Activated naive CD4-positive, alpha-beta T cell treated with anti-CD3 and anti-CD28 coated beads for 36 hours (primary cell): Measurements from ENCODE around the gene CYP4F2. TPM values are rescaled to one million over a fixed set of nuclear protein-coding genes. Genes with fewer than 3 reads are reported as not detected.
A peak's percentile ranks its signal among the peaks of the same experiment; 100 is the strongest.
"Not testable (repeated sequence)": the region's sequence is repeated elsewhere in the genome, so short reads cannot be mapped to it uniquely, and the experiment has no call there.

Experiments
- CTCF ChIA-PET: fragments of 350-600 bp; sonication (Branson Sonifier 250); formaldehyde crosslinking; loops from one replicate; lab custom pipeline; 2021; ENCODE audit warnings: antibody characterized with exemption; lab: Charles Lee
- DNase-seq: peaks from one replicate; pipeline ENCODE4 v3.0.0-alpha.2; 2020
- H3K27ac Mint-ChIP-seq: one replicate; pipeline ENCODE4 v1.8.0; 2021; ENCODE audit warnings: mild to moderate bottlenecking, mixed read lengths
- H3K27me3 Mint-ChIP-seq: one replicate; pipeline ENCODE4 v1.8.0; 2021; ENCODE audit warnings: low read depth, mixed read lengths
- H3K36me3 Mint-ChIP-seq: one replicate; pipeline ENCODE4 v1.8.0; 2021; ENCODE audit warnings: low read depth, mixed read lengths
- H3K4me1 Mint-ChIP-seq: one replicate; pipeline ENCODE4 v1.8.0; 2021; ENCODE audit warnings: low read depth, mixed read lengths
- H3K4me3 Mint-ChIP-seq: one replicate; pipeline ENCODE4 v1.8.0; 2021; ENCODE audit warnings: mild to moderate bottlenecking, moderate library complexity, mixed read lengths
- H3K9me3 Mint-ChIP-seq: one replicate; pipeline ENCODE4 v1.8.0; 2021; ENCODE audit warnings: mixed read lengths
- intact Hi-C: fragments of 100-400 bp; cut with micrococcal nuclease; formaldehyde crosslinking; loops from one replicate; pipeline ENCODE4 v1.15.1; 2023
- total RNA-seq, 2 experiments: library from RNA; stranded (reverse); gene quantifications; one replicate each; pipeline ENCODE4 v1.2.3, GENCODE V29; 2021

Gene CYP4F2
- total RNA-seq, 2 experiments from 2014 or later: 0.24 TPM; not detected in 1

DNA sequence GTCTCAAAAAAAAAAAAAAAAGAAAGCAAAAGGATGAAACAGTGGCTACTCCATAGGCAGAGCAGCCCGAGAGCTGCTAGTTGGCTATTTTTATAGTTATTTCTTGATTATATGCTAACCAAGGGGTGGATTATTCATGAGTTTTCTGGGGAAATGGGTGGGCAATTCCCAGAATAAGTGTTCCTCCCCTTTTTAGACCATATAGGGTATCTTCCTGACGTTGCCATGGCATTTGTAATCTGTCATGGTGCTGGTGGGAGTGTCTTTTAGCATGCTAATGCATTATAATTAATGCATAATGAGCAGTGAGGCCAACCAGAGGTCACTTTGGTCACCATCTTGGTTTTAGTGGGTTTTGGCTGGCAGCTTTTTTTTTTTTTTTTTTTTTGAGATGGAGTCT, 57.0 kb downstream of the CYP4F2 start:
- H3K27ac Mint-ChIP-seq: no peak overlapping the region
- H3K27me3 Mint-ChIP-seq: no peaks in the 10 kb centered on the region
- intact Hi-C loops: no loop called here
- H3K4me1 Mint-ChIP-seq: peaks cover 32% of the 10 kb centered on the region
- no peaks in the 10 kb centered on the region for H3K36me3 Mint-ChIP-seq
- DNase-seq: no peak
- CTCF ChIA-PET: interaction anchor here (0.6 kb wide), 1 partner anchor 1772 kb away, joined by 5 read pairs; no protein-coding TSS in a partner anchor
- no peaks in the 10 kb centered on the region for H3K9me3 Mint-ChIP-seq
- no peak overlapping the region for H3K4me3 Mint-ChIP-seq

DNA sequence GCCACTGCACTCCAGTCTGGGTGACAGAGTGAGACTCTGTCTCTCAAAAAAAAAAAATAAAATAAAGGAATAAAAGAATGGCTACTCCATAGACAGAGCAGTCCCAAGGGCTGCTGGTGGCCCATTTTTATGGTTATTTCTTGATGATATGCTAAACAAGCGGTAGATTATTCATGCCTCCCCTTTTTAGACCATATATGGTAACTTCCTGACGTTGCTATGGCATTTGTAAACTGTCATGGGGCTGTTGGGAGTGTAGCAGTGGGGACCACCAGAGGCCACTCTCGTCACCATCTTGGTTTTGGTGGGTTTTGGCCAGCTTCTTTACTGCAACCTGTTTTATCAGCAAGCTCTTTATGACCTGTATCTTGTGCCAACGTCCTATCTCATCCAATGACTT, 58.0 kb downstream of the CYP4F2 start:
- CTCF ChIA-PET: interaction anchor here (0.6 kb wide), 2 partner anchors 613 to 1771 kb away, joined by 5 to 6 read pairs; no protein-coding TSS in a partner anchor
- H3K36me3 Mint-ChIP-seq, H3K27me3 Mint-ChIP-seq, H3K9me3 Mint-ChIP-seq, DNase-seq, H3K27ac Mint-ChIP-seq, H3K4me3 Mint-ChIP-seq: not testable (repeated sequence)
- intact Hi-C loops: loop anchor here (5.0 to 10.0 kb wide), 4 partner anchors 357 to 715 kb away; partner anchors contain the start of genes AP1M1, C19orf44 and CALR3
- H3K4me1 Mint-ChIP-seq: peaks cover 29% of the 10 kb centered on the region

DNA sequence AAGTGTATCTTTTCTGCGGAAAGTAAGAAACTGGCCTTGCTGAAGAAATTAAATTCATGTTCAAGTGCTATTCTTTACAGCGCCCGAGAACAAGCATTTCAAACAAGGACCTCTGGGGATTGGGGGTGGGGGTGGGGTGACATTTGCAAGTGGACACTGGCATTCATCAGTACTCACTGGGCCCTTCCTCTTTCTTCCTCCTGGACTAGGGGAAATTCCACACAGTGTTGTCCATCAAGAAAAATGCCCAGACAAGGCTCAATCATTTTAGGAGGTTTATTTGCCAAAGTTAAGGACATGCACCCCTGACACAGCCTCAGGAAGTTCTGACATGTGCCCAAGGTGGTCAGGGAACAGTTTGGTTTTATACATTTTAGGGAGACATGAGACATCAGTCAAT, 59.5 kb downstream of the CYP4F2 start:
- Mint-ChIP-seq H3K9me3 (no peaks in the 10 kb centered on the region), H3K27ac (no peak overlapping the region), H3K27me3 (no peaks in the 10 kb centered on the region), H3K36me3 (no peaks in the 10 kb centered on the region), H3K4me1 (peaks cover 19% of the 10 kb centered on the region), H3K4me3 (no peak overlapping the region)
- CTCF ChIA-PET: interaction anchor here (0.5 kb wide), 1 partner anchor 422 kb away, joined by 7 read pairs; no protein-coding TSS in a partner anchor
- intact Hi-C loops: loop anchor here (5.0 to 10.0 kb wide), 4 partner anchors 359 to 714 kb away; partner anchors contain the start of genes AP1M1, C19orf44 and CALR3
- no peak for DNase-seq

DNA sequence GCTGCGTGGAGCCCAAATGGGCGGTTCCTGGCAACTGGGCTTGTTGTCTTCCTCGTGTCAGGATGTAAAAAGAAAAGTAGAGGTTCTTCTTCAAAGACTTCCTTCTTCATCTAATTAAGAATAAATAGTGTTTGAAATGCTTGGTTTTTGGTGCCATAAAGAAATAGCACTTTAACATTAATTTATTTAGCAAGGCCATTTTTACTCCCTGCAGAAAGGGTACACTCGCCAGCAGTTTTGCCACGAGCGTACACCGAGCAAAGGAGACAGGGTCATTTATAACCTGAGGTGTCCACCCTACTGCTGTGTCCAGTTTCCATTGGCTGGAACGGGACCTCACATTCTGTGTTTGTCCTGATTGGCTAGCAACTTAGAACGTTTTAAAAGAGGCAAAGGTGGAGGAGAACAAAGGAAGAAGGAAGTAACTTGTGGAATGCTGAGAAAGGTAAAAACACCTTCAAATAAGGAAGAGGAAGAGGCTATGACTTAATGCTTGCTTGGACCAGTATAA, 60.6 kb downstream of the CYP4F2 start:
- intact Hi-C loops: loop anchor here (1.0 to 10.0 kb wide), 9 partner anchors 242 to 712 kb away; partner anchors contain the start of genes AKAP8, AP1M1, C19orf44 and CALR3
- peaks cover 16% of the 10 kb centered on the region for H3K4me1 Mint-ChIP-seq
- DNase-seq: no peak
- H3K36me3 Mint-ChIP-seq: no peaks in the 10 kb centered on the region
- peak overlapping the region; percentile 96 for H3K27ac Mint-ChIP-seq
- CTCF ChIA-PET: no interaction called here
- no peaks in the 10 kb centered on the region for H3K27me3 Mint-ChIP-seq
- H3K4me3 Mint-ChIP-seq: peak overlapping the region; percentile 88
- no peaks in the 10 kb centered on the region for H3K9me3 Mint-ChIP-seq

DNA sequence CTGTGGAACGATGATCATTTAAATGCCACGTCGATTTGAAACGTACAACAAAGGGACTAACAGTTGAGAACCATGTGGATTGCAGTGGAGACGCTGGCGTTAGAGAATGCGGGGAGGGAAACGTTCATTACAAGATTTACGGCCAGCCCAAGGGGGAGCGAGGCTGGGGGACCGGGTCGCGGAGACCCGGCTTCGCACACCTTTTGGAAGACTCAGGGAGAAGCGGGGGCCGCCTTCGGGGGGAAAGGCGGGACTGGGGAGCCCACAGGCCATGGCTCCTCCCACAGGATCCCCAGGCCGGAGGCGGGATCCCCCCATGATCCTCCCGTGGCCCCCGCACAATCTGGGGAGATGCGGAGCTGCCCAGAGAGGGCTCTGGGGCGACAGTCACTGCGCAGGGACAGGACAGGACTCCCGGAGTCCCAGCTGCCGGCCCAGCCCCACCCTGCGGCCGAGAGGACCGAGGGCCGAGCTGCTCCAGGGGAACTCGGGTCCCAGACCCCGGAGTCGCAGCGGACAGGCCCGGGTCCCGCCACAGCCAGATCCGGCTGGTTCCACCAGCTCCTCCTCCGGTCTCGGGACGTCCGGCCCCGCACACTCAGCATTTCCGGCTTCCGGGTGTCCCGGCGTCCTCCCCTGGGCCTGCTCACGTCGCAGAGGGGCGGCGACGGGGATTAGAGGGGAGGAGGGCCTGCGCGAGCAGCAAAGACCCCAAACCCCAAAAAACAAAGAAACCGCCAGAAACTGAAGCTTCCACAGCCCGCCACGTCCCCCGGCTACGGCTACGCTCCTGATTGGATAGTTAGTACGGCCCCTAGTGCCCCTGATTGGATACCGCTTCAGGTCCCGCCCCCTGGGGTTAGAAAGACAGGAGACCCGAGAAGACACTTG, 61.3 kb downstream of the CYP4F2 start:
- intact Hi-C loops: loop anchor here (1.0 to 10.0 kb wide), 10 partner anchors 230 to 712 kb away; partner anchors contain the start of genes AKAP8, AP1M1, C19orf44 and CALR3
- Mint-ChIP-seq H3K27me3 (no peaks in the 10 kb centered on the region), H3K27ac (peak overlapping the region; percentile 96), H3K4me3 (peak overlapping the region; percentile 88), H3K36me3 (no peaks in the 10 kb centered on the region), H3K4me1 (peaks cover 13% of the 10 kb centered on the region), H3K9me3 (no peaks in the 10 kb centered on the region)
- peak; percentile 98 for DNase-seq
- CTCF ChIA-PET: interaction anchor here (0.6 kb wide), 1 partner anchor 209 kb away, joined by 3 read pairs; no protein-coding TSS in a partner anchor

DNA sequence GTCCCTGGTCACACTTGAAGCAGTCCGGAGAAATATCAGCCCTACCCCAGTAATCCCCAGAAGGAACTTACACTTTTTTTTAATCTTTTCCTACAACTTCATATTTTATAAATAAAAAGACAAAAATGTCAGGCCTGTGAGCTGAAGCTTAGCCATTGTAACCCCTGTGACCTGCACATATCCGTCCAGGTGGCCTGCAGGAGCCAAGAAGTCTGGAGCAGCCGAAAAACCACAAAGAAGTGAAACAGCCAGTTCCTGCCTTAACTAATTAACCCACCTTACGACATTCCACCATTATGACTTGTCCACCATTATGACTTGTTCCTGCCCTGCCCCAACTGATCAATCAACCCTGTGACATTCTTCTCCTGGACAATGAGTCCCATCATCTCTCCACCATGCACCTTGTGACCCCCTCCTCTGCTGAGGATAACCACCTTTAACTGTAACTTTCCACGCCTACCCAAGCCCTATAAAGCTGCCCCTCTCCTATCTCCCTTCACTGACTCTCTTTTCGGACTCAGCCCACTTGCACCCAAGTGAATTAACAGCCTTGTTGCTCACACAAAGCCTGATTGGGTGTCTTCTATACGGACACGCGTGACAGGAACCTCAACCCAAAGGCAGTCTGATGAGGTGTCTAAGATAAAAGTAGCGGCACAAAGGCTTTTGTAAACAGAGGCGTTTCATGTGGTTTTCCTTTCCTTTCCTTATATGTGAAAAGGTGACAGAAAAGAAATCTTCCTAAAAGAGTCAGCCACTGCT, 62.1 kb downstream of the CYP4F2 start:
- peak; percentile 74 for DNase-seq
- intact Hi-C loops: loop anchor here (1.0 to 10.0 kb wide), 9 partner anchors 231 to 711 kb away; partner anchors contain the start of genes AP1M1, C19orf44, CALR3 and RAB8A
- Mint-ChIP-seq H3K27ac (peak overlapping the region; percentile 96), H3K4me1 (peaks cover 13% of the 10 kb centered on the region), H3K4me3 (peak overlapping the region; percentile 88)
- H3K27me3 Mint-ChIP-seq, H3K9me3 Mint-ChIP-seq, CTCF ChIA-PET, H3K36me3 Mint-ChIP-seq: not testable (repeated sequence)

DNA sequence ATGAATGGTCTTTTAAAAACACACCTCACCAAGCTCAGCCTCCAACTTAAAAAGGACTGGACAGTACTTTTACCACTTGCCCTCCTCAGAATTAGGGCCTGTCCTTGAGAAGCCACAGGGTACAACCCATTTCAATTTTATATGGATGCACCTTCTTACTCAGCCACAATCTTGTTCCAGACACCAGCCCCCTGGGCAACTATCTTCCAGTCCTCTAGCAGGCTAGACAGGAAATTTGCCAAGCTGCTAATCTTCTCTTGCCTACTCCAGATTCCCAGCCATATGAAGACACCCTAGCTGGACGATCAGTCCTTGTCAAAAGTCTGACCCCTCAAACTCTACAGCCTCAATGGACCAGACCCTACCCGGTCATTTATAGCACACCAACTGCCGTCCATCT, 63.6 kb downstream of the CYP4F2 start:
- H3K36me3 Mint-ChIP-seq, CTCF ChIA-PET, DNase-seq, H3K27me3 Mint-ChIP-seq, H3K27ac Mint-ChIP-seq, H3K4me3 Mint-ChIP-seq, H3K9me3 Mint-ChIP-seq: not testable (repeated sequence)
- intact Hi-C loops: loop anchor here (10.0 kb wide), 2 partner anchors 501 to 709 kb away; a partner anchor contains a TSS
- peaks cover 13% of the 10 kb centered on the region for H3K4me1 Mint-ChIP-seq

DNA sequence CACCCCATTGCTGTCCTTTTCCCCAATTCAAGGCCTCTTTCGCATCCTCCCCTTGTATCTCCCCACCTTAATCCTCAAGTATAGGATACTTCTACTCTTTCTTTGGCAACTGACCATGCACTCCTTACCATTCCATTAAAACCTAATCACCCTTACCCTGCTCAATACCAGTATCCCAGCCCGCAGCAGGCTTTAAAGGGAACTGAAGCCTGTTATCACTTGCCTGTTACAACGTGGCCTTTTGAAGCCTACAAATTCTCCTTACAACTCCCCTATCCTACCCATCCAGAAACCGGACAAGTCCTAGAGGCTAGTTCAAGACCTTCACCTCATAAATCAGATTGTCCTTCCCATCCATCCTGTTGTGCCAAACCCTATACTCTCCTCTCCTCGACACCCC, 66.2 kb downstream of the CYP4F2 start:
- intact Hi-C loops: loop anchor here (10.0 kb wide), 2 partner anchors 503 to 707 kb away; a partner anchor contains a TSS
- no peaks in the 10 kb centered on the region for H3K36me3 Mint-ChIP-seq
- H3K9me3 Mint-ChIP-seq: no peaks in the 10 kb centered on the region
- CTCF ChIA-PET: no interaction called here
- peaks cover 5% of the 10 kb centered on the region for H3K4me1 Mint-ChIP-seq
- H3K27ac Mint-ChIP-seq: no peak overlapping the region
- DNase-seq: no peak
- no peak overlapping the region for H3K4me3 Mint-ChIP-seq
- no peaks in the 10 kb centered on the region for H3K27me3 Mint-ChIP-seq

DNA sequence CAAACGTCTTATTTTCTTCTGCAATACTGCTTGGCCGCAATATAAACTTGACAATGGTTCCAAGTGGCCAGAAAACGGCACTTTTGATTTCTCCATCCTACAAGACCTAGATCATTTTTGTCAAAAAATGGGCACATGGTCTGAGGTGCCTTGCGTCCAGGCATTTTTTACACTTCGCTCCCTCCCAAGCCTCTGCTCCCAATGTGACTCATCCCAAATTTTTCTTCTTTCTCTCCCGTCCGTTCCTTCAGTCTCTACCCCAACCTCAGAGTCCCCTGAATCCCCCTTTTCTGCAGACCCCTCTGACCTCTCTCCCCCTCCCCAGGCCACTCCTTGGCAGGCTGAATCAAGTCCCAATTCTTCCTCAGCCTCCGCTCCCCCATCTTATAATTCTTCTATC, 68.1 kb downstream of the CYP4F2 start:
- H3K27ac Mint-ChIP-seq: no peak overlapping the region
- intact Hi-C loops: loop anchor here (10.0 kb wide), 2 partner anchors 505 to 705 kb away; a partner anchor contains a TSS

DNA sequence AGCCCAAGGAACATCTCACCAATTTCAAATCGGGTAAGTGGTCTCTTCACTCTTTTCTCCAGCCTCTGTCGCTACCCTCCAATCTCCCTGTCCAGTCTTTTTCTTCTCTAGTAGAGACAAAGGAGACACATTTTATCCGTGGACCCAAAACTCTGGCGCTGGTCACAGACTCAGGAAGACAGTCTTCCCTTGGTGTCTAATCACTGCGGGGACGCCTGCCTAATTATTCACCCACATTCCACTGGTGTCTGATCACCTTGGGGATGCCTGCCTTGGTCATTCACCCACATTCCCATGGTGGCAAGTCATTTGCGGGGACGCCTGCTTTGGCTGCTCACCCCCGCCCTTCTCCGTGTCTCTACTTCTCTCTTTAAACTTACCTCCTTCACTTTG, 68.6 kb downstream of the CYP4F2 start:
- no peaks in the 10 kb centered on the region for H3K9me3 Mint-ChIP-seq
- CTCF ChIA-PET: no interaction called here
- H3K27me3 Mint-ChIP-seq: no peaks in the 10 kb centered on the region
- DNase-seq: no peak
- H3K36me3 Mint-ChIP-seq: no peaks in the 10 kb centered on the region
- no peak overlapping the region for H3K4me3 Mint-ChIP-seq
- H3K27ac Mint-ChIP-seq: no peak overlapping the region
- no peaks in the 10 kb centered on the region for H3K4me1 Mint-ChIP-seq
- intact Hi-C loops: no loop called here

More for the DNA sequence above, 68.1 kb downstream of the CYP4F2 start:
- H3K4me1 Mint-ChIP-seq: no peaks in the 10 kb centered on the region
- no peaks in the 10 kb centered on the region for H3K27me3 Mint-ChIP-seq
- CTCF ChIA-PET: no interaction called here
- H3K4me3 Mint-ChIP-seq: no peak overlapping the region
- H3K36me3 Mint-ChIP-seq: no peaks in the 10 kb centered on the region
- DNase-seq: no peak
- H3K9me3 Mint-ChIP-seq: no peaks in the 10 kb centered on the region

DNA sequence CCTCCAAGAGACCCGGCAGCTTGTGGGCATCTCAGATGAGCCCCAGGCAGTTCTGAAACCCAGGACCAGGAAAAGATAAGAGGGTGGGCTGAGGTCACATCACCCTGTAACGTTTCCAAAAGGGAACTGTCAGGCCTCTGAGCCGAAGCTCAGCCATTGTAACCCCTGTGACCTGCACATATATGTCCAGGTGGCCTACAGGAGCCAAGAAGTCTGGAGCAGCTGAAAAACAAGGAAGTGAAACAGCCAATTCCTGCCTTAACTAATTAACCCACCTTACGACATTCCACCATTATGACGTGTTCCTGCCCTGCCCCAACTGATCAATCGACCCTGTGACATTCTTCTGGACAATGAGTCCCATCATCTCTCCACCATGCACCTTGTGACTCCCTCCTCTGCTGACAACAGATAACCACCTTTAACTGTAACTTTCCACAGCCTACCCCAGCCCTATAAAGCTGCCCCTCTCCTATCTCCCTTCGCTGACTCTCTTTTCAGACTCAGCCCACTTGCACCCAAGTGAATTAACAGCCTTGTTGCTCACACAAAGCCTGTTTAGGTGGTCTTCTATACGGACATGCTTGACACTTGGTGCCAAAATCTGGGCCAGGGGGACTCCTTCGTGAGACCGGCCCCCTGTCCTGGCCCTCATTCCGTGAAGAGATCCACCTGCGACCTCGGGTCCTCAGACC, 69.1 kb downstream of the CYP4F2 start:
- DNase-seq, CTCF ChIA-PET, H3K36me3 Mint-ChIP-seq, intact Hi-C loops, H3K4me3 Mint-ChIP-seq, H3K27ac Mint-ChIP-seq, H3K9me3 Mint-ChIP-seq, H3K27me3 Mint-ChIP-seq, H3K4me1 Mint-ChIP-seq: not testable (repeated sequence)
